Glomerular visceral epithelial cell (primary cell): ENCODE measurements around the gene BRD2.

Source experiments
- DNase-seq: peaks from one replicate; pipeline ENCODE4 v3.0.0-alpha.2; 2016; ENCODE audit errors: extremely low spot score

The BRD2 gene

DNA sequence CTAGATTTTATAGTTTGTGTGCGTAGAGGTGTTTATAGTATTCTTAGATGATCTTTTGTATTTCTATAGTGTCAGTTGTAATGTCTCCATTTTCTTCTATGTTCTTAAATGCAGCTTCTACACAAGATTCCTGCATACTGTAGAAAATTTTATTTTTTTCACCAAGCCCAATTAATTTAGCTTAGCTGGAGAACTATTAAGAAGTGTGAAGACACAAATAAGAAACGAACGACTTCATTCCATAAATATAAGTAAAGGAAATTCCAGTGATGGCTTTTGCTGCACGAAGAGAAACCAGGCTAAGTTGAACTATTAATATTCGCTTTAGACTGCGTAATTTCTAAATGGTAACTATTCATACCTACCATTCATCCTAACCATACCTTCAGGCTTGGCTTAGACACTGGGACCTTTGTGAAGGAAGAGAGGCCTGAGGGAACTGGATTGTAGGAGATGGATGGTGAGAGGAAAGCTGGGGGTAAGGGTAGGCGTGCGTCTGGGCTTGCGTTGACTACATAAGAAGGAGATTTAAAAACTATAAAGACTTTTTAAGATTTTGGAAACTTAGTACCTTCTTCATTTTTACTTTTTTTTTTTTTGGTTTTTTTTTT is 25.1 kb downstream of the BRD2 start:
- no peak for DNase-seq

DNA sequence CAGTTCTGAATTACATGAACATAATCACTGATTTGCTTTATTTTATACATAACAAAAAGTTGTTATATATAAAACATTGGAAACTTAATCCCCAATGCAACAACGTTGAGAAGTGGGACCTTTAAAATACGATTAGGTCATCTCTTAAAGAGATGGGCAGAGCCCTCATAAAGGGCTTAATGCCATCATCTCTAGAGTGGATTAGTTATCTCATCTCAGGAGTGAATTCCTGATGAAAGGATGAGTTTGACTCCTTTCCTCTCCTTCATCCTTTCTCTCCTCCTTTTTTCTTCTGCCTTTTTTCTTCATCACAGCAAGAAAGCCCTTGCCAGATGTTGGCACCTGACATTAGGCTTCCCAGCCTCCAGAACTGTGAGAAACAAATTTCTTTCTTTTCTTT is 27.1 kb downstream of the BRD2 start:
- no peak for DNase-seq

DNA sequence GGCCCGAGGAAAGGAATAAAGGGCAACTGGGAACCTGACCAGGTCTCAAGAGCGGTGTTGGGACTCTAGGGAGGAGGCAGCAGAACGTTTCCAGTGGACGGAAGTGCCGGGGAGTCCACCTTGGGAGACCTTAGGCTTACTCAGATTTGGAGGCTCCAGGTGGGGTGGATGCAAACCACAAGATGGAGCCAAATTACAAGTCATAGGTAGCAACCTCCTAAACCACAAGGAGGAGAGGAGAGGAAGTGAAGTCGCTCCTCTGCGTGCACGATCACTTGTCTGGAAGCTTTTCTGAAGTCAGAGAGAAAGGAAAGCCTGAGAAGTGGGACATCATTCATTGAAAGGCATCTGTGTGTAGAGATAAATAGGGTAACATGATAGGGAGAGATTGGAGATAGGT is 31.7 kb downstream of the BRD2 start:
- DNase-seq: no peak

DNA sequence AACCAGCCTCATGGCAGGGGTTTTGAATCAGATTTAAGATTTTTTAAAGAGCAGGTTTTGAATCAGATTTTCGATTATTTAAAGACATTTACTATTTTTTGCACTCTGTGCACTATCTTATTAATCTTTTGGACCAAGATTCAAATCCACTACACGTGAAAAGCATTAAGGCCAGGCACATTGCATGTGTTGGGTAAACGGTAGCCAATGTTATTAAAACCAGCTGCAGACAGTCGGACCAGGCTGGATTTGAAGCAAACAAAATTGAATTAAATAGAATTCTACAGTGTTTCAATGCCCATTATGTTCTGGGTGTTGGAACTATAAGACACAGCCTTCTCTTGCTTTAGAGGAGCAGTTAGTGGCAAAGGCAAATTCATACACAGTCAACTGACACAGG is 33.3 kb downstream of the BRD2 start:
- DNase-seq: no peak

DNA sequence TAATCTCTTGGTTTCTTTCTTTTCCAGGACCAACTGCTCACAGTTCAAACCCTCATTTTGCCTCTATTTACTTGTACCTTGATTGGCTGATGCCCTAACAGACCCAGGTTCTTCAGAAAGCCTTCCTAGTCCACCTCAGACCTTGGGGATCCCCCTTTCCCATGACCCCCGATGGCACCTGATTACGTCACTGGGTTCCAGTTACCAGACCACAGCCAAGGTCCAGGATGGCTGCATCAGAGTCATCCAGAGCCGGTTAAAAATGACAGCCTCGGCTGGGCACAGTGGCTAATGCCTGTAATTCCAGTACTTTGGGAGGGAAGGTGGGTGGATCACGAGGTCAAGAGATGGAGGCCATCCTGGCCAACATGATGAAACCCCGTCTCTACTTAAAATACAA is 36.5 kb downstream of the BRD2 start:
- no peak for DNase-seq

DNA sequence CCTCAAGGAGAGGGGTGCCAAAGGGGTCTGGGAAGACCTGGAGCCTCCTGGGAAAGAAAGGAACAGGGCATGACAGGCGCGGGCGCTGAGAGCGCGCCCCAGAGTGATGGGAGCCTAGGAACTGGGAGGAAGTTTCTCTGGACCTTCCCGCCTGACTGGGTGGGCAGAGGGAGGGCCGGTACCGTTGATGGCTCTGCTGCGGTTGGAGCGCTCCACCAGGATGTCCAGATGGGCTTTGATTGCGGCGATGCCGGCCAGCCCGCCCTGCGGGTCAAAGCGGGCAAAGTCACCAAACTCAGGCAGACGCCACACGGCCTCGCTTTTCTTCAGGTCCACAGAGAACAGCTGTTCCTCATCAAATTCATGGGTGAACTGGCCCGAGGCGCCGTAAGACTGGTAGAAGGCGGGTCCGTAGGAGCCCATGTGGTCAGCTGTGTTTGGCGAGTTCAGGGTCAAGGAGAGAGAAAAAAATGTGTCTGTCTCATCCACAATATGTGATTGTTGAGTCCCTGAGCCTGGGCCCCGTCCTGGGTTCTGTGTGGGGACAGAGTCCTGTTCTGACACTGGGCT is 39.5 kb downstream of the BRD2 start:
- no peak for DNase-seq

DNA sequence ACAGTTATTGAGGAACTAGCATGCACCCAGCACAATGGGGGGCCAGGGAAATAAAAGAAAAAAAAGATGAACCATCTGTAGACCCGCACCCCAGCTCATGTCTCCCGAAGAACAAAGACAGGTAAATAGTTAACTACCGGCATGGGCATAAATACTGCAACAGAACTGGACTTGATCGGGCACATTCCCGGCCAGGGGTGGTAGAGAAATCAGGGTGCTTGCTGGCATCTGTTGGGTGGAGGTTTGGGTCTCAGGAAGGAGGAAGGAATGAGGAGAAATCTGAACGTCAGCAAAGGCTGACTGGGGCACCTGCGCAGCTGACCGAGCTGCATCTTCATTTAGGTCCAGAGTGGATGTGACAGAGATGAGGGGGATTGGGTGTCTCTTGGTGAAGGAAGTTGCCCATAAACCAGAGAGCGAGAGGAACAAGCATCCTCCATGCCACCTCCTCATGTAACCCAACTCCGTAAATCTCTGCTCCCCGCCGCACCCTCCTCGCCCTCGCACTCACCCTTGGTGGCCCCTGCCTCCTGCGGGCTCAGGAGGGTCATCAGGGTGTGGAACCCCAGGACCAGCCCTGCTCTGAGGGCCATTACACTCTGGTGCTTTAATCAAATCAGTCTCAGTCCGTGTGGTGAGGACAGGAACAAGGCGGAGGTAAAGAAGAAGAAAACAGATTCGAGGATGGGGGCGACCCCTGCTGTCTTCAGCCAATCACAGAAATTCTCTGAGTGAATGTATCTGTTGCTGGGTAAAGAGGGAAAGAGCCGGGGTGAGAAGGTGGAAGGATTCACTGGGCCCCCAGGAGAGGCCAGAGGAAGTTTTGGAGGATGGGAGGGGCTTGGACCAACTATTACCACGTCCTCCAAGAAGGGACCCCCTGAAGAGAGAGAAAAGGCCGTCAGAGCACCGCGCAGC is 40.8 kb downstream of the BRD2 start, which contains the start of gene HLA-DOA:
TSS of gene HLA-DOA (minus strand) at position 648 of the 918 bp plus-strand sequence.
- peak; percentile 47 for DNase-seq

DNA sequence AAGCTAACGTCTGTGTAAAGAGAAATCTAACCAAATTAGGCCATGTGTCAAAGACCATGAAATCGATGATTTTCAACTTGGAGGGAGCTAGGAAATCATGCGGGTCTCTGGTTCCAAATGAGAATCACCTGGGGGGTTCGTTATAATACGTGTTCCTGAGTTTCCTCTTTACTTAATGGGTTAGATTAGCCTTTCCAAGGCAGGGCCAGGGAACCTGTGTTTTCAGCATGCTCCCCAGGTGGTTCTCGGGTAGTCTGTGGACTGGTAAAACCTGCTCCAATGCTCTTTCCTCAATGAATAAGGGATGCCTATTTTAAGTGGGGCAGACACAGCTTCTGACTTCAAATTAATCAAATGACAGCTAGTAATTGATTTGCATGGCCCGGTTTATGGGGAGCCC is 42.0 kb downstream of the BRD2 start:
- DNase-seq: no peak

DNA sequence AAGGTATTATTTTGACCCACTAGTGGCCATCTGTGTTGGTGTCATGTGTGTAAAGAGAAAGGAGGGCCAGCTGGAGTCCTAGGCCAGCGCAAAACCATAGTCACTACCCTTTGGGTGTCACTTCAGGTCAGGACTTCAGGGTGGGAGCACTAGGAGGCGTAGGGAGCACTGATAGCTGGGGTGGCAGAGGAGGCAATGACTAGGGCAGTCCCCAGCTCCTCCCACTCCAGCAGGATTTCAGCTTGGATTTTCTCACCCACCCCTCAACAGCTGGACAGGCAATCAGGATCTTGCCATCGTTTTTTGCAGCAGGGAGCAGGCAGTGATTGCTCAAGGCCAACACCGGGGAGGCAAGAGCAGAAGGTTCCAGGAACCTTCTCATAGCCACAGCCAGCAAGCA is 45.2 kb downstream of the BRD2 start:
- no peak for DNase-seq

DNA sequence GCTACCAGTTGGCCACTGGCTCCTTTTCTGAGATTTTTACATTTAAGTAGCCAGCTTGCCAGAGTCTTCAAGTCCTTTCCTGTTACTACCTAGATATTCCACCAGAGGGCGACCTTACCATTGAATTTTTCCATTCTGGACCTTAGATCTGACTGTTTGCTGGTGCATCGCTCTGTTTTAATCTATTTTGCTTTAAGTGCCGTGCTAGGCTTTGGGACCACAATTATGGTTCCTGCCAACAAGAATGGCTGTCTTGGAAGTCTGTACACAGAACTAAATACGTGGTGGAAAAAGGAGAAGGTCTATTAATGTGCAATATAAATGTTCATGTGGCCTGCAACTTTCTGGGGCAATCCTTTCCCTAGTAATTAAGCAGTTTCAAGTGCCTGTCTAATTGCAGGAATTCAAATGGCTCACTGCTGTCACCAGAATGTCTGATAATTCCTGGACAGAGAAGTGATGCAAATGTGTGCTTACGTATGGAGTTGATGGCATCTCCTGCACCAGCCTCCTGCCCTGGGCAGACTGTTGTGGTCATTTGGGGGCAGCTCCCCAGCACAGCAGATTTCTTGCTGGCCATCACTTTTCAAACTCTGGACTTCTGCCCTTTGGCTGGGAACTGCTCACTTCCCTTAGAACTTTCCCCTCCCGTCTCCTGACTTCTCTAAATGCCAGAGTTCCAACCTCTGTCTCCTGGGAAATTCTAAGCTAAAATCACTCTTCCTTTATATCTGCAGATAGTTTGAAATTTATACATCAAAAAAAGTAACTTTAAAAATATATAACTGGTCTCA is 46.6 kb downstream of the BRD2 start:
- peak; percentile 83 for DNase-seq

DNA sequence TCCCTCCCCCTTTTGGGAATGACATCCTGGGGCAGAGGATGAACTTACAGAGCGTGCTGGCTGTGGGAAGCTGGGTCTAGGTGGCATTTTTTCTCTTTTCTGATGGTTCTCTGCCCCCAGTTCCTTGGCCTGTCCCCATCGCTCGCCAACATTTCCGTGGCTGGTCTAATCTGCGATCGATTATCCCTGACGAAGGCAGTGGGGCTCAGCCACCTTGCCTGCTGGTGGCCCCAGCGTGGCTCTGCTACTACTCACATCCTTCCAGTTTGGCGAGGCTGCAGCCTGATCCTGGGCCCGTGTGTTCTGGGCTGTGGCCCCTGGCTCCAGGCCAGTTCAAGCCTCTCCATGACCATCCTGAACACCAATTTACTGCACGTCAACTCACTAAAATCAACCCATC is 47.4 kb downstream of the BRD2 start:
- DNase-seq: no peak

DNA sequence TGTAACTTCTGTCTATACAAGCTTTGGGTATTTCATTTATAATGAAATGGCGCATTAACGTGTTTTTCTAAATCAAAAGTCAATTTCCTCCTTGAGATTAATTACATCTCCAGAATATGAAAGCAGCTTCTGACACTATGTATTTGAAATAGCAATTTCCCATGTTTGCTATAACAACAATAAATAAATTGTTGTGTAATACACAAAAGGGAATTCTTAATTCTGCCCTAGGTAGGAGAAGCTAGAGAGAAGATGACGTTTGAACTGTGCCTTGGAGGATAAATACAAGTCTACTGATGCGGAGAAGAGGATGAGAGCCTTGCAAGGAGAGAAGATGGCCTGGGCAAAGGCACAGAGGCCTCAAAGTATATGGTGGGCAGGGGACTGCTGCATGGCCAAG is 48.6 kb downstream of the BRD2 start:
- DNase-seq: no peak

DNA sequence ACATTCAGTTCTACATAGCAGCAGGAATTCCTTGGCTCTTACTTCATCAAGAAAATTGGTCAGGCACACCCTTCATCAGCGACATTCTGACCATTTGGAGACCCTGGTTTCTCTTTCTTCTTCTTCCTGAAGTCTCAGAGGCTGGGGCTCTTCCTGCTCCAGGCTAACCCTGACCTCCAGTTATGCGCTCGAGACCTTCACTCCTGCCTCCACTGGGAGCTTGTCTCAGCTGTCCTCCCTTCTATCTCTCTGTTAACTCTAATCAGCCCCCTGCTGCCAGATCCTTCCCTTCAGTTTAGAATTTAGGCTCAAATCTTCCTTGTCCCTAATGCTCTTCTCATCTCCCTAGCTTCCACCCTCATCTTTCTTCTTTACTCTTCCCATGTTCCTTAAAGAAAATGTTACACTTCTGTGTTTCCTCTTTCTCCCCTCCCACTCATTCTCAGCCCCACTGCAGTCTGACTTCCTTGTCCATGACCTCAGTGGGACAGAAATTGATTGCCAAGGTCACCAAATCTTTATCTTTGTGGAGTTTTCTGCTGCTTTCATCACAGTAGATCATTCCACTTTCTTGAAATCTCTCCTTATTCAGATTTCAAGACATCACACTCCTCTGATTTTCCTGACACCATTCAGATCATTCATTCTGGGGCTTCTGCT is 49.4 kb downstream of the BRD2 start:
- no peak for DNase-seq

DNA sequence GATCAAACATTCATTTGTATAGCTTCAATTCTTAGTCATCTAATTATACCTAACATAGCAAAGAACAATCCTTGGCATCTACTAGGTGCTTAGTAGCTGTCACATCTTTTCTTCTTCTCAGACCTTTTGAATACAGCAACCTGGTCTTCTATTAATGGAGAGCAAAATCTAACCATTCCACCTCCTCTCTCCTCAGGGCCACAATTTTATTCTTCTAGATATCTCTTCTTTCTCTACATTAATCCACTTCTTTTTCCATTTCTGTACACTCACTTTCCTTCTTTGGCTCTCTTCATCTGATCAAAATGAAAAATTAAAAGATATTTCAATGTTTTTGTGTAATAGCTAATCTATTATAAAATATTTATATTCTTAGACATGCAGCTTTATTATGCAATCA is 50.0 kb downstream of the BRD2 start:
- DNase-seq: no peak

DNA sequence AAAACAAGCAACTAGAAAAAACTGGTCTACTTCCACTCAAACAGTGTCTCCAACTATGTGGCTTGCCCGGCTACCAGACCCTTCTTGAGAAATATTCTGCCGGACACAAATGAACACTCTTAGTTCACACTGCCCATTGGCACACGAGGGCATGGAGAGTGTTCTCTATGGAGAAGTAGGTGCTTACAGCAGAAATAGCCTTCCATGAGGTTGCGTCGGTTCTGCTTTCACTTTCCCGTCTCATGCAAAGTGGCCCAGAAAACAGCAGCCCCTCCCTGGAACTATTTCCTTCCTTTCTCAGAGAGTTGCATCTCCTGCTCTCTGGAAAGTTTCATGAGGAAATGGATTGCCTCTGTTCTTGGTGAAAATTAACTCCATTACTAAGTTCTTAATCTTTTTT is 50.5 kb downstream of the BRD2 start:
- DNase-seq: peak; percentile 50

DNA sequence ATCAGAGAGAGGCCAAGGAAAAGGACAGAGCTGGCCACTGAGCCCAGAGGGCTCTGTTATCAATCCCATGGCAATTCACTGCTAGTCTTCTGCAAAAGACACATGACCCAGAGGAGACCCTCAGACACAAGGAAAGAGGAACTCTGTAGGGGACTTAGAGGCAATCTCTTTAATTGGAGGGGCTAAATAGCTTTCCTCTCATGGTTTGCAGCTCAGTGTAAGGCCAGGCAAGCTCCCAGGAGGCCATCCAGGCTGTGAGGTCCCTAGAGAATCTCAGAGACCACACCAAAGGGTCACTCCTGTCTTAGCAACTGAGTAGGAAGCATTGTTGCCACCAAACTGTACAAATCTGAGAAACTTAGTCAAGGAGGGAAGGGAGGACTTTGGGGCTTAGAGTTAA is 51.0 kb downstream of the BRD2 start:
- DNase-seq: no peak

DNA sequence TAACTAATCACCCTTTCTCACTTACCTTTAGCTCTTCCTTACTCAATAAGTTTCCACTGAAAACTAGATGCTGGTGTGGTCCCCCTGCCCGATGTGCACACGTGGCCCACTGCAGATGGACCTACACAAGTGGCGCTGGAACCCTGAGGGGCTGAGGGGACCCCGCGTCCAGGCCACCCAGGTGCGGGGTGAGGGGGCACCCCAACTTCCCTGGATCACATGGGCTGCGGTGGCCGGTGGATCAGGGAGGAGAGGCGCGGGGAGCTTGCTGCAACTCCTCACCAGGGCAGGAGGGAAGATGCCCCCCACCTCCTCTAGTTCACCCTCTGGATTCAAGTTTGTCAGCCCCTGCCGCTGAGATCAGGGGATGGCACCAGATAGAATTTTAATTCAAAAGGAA is 53.5 kb downstream of the BRD2 start:
- no peak for DNase-seq

DNA sequence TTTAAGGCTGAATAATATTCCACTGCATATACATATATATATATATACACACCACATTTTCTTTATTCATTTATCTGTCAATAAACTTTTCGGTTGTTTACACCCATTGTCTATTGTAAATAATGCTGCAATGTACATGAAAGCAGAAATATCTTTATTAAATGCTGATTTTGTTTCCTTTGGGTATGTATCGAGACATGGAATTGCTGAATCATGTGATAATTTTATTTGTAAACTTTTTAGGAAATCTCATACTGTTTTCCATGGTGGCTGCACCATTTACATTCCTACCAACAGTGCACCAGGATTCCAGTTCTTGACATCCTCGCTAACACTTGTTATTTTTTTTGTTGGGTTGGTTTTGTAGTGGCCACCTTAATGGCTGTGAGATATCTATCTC is 55.1 kb downstream of the BRD2 start:
- DNase-seq: no peak

DNA sequence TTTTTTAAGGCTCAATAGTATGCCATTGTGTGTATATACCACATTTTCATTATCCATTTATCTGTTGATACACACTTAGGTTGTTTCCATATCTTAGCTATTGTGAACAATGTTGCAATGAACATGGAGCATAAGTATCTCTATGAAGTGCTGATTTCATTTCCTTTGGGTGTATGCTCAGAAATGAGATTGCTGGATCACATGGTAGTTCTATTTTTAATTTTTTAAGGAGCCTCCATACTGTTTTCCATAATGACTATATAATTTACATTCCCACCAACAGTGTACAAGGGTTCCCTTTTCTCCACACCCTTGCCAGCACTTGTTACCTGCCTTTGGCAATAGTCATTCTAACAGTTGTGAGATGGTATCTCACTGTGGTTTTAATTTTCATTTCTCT is 56.1 kb downstream of the BRD2 start:
- DNase-seq: no peak

DNA sequence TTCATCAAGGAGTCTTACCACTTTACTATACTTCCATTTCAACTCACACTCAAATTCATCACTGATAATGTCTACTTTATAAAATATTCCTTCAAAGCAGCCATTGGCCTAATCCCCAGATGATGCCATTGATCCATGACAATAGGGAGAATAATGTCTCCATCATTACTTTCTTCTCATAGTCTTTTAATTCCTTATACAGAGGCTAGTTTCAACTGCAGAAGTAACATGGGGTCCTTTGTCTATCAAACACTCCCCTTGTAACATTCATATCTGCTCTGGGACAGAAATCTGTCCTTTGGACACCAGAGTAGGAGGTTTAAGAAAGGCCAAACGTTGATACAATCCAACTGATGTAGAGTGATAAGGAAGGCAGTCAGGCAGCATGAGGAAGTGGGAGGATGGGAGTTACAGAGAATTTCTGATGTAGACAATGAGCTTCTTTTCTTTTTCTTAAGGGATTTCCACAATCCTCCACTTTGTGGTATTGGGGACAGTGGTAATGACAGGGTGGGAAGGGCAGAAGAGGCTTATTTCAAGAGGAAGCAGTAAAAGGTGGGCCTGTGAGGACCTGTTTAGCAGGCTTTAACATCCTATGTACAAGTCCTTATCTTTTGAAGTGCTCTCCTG is 59.9 kb downstream of the BRD2 start:
- DNase-seq: no peak
